Prostate gland (tissue), 2 donors: ENCODE data around the gene PSPH. TPM values are rescaled to one million over a fixed set of nuclear protein-coding genes. Genes with fewer than 3 reads are reported as not detected.
"Not testable (repeated sequence)": the region's sequence is repeated elsewhere in the genome, so short reads cannot be mapped to it uniquely, and the experiment has no call there.

Experiments
- DNase-seq: peaks from one replicate; pipeline ENCODE4 v3.0.0-alpha.2; 2019; ENCODE audit warnings: low spot score
- H3K27ac ChIP-seq, 2 donors: fragments of 200-600 bp; sonication (generic); 2 replicates each; pipeline ENCODE4 v1.5.1; 2017 to 2019
- H3K27me3 ChIP-seq: fragments of 200-600 bp; sonication (generic); replicated peaks from 2 replicates; pipeline ENCODE4 v1.5.1; 2019; ENCODE audit not compliant: insufficient read depth
- H3K36me3 ChIP-seq, 2 donors: fragments of 200-600 bp; sonication (generic); 1 replicate in 1 of 2; 2 replicates in 1 of 2; pipeline versions ENCODE4 v1.5.1 to v1.8.1; 2017 to 2019
- H3K4me1 ChIP-seq: fragments of 200-600 bp; sonication (generic); replicated peaks from 2 replicates; pipeline ENCODE4 v1.5.1; 2019
- H3K4me3 ChIP-seq, 2 donors: fragments of 200-600 bp; sonication (generic); 2 replicates each; pipeline ENCODE4 v1.5.1; 2017 to 2019
- H3K9me3 ChIP-seq: fragments of 200-600 bp; sonication (generic); 2 replicates; pipeline ENCODE4 v1.5.1; 2017
- CTCF ChIP-seq, 4 experiments: fragments of 200-600 bp in 2 of 4; fragments of 450-650 bp in 2 of 4; sonication (generic) in 2 of 4; IDR thresholded peaks; 1 replicate in 3 of 4; 2 replicates in 1 of 4; pipeline ENCODE4 v1.5.1; 2016 to 2019; ENCODE audit warnings: antibody characterized with exemption in 4 of 4, mild to moderate bottlenecking in 2 of 4, moderate library complexity in 2 of 4
- POLR2A ChIP-seq: fragments of 450-650 bp; IDR thresholded peaks from one replicate; pipeline ENCODE4 v1.6.1; 2016; ENCODE audit warnings: antibody characterized with exemption, mild to moderate bottlenecking
- POLR2AphosphoS5 ChIP-seq: sonication (generic); formaldehyde crosslinking; IDR thresholded peaks from one replicate; pipeline ENCODE4 v1.6.1; 2017; ENCODE audit warnings: antibody characterized with exemption
- WGBS: methylation state at CpG from one replicate; pipeline ENCODE4 v1.1.5; 2018; 5-methylcytosine and 5-hydroxymethylcytosine counted together
- intact Hi-C: fragments of 100-400 bp; cut with DNase I; formaldehyde crosslinking; loops from one replicate; pipeline ENCODE4 v1.14.2; 2022
- total RNA-seq, 2 donors: library from RNA; depleted of rRNA; stranded (reverse); fragments of >200 nt; gene quantifications; one replicate each; pipeline ENCODE4 v1.1.0, GENCODE V29; 2016

Gene PSPH
- total RNA-seq, 2 donors from 2014 or later, result 25.8 to 47.1 TPM

DNA sequence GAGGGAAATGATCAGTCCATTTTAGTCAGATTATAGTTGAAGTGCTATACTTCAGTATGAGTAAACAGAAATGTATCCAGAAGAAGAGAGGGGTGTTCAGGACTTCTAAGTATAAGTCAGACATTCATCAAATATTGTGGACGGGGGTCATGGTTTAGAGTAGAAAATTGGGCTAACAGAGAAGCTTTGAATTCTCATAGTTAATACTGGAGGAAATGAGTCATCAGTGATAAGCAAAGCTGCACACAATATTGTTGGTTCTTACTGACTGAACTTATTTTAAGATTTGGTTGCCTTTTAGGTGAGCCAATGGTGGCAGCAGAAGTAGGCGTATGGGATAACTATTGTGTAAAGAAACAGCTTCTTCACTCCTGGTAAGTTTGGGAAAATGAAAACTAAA is 11.1 kb upstream of the PSPH start:
- no peaks in the 10 kb centered on the region for H3K9me3 ChIP-seq
- intact Hi-C loops, result no loop called here
- no peak for DNase-seq
- H3K36me3 ChIP-seq, result no peaks in the 10 kb centered on the region
- WGBS, result 92% methylated on average over 2 of the region's 2 CpGs
- no peak for TF ChIP-seq POLR2A
- no peak for TF ChIP-seq CTCF (IDR thresholded peaks at IDR 0.05)
- no peak for TF ChIP-seq POLR2AphosphoS5
- no peak overlapping the region for H3K27ac ChIP-seq
- no peaks in the 10 kb centered on the region for H3K4me1 ChIP-seq
- no peaks in the 10 kb centered on the region for H3K27me3 ChIP-seq
- no peak overlapping the region for H3K4me3 ChIP-seq

DNA sequence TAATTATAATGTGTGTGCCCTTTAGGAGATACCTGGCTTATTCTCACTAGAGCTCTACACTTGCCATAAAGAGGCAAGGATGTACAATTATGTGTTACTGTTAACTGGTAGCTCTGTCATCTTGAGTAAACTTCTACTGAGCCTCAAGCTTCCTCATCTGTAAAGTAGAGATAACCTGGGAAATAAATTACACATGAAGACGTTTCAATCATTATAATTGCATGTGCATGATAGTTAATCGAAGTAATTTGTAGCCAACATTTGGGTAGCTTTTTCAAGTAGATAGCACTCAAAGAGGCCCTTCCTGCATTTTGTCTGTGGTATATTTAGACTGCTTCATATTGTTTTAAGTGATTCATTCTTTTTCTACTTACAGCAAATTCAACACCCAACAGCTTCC is 2.7 kb upstream of the PSPH start:
- no peaks in the 10 kb centered on the region for H3K9me3 ChIP-seq
- WGBS, result 83% methylated on average over 2 of the region's 2 CpGs
- no peaks in the 10 kb centered on the region for H3K27me3 ChIP-seq
- no peak for DNase-seq
- intact Hi-C loops, result loop anchor here (10.0 kb wide), 1 partner anchor 89 kb away; the partner anchor contains the start of gene NIPSNAP2
- TF ChIP-seq CTCF (IDR thresholded peaks at IDR 0.05) (no peak), POLR2A (no peak)
- peaks cover 8 to 11% of the 10 kb centered on the region in 2 donors for H3K36me3 ChIP-seq
- no peaks in the 10 kb centered on the region for H3K4me1 ChIP-seq
- no peak overlapping the region for H3K27ac ChIP-seq
- H3K4me3 ChIP-seq, result no peak overlapping the region

DNA sequence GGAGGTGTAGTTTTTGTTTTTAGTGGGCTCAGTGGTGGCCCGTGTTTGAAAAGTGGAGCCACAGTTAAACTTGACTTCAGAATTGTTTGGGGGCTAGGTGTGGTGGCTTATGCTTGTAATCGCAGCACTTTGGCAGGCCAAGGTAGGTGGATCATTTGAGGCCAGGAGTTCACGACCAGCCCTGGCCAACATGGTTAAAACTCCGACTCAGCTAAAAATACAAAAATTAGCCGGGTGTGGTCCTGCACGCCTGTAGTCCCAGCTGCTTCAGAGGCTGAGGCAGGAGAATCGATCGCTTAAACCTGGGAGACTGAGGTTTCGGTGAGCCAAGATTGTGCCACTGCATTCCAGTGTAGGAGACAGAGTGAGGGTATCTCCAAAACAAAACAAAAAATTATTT is 2.1 kb upstream of the PSPH start:
- WGBS, result 81% methylated on average over 9 of the region's 9 CpGs
- H3K4me1 ChIP-seq, result no peaks in the 10 kb centered on the region

GRCh38 chr7:56051053-56051338 is 248 bp downstream of the PSPH start:
- TF ChIP-seq POLR2A, result no peak
- no peak for TF ChIP-seq POLR2AphosphoS5
- TF ChIP-seq CTCF (IDR thresholded peaks at IDR 0.05), result no peak
- Histone ChIP-seq H3K4me3 (peak overlapping the region; percentile 66 to 83), H3K4me1 (no peaks in the 10 kb centered on the region), H3K27ac (peak overlapping the region; percentile 89), H3K27me3 (no peaks in the 10 kb centered on the region), H3K36me3 (peaks cover 7 to 8% of the 10 kb centered on the region in 2 donors), H3K9me3 (no peaks in the 10 kb centered on the region)
- under 1% methylated on average over 9 of the region's 9 CpGs for WGBS
- intact Hi-C loops, result loop anchor here (10.0 kb wide), 1 partner anchor 86 kb away; the partner anchor contains the start of gene NIPSNAP2
- no peak for DNase-seq

More for the DNA sequence above, 2.1 kb upstream of the PSPH start:
- intact Hi-C loops, result loop anchor here (10.0 kb wide), 1 partner anchor 89 kb away; the partner anchor contains the start of gene NIPSNAP2
- H3K27me3 ChIP-seq, result no peaks in the 10 kb centered on the region
- peaks cover 8 to 11% of the 10 kb centered on the region in 2 donors for H3K36me3 ChIP-seq
- no peak for DNase-seq
- no peak for TF ChIP-seq CTCF (IDR thresholded peaks at IDR 0.05)
- no peak for TF ChIP-seq POLR2A
- TF ChIP-seq POLR2AphosphoS5, result no peak
- no peaks in the 10 kb centered on the region for H3K9me3 ChIP-seq
- H3K27ac ChIP-seq, result no peak overlapping the region
- no peak overlapping the region for H3K4me3 ChIP-seq

DNA sequence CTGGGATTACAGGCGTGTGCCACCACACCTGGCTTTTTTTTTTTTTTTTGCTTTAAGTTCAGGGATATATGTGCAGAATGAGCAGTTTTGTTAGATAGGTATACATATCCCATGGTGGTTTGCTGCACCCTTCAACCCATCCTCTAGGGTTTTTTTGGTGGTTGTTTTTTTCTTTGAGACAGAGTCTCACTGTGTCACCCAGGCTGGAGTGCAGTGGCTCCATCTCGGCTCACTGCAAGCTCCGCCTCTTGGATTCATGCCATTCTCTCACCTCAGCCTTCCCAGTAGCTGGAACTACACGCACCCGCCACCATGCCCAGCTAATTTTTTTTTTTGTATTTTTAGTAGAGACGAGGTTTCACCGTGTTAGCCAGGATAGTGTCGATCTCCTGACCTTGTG is 2.5 kb downstream of the PSPH start:
- H3K27ac ChIP-seq, H3K4me3 ChIP-seq, DNase-seq, H3K9me3 ChIP-seq, H3K36me3 ChIP-seq, H3K27me3 ChIP-seq, H3K4me1 ChIP-seq, intact Hi-C loops: not testable (repeated sequence)
- 49% methylated on average over 8 of the region's 8 CpGs for WGBS
